Thyroid gland (tissue), 4 donors: ENCODE measurements around the gene ARHGEF16.

ENCODE experiments used
- POLR2A ChIP-seq, 2 donors: fragments of 450-650 bp; IDR thresholded peaks; one replicate each; pipeline ENCODE4 v1.6.1; 2017; ENCODE audit warnings: antibody characterized with exemption in 2 of 2, mild to moderate bottlenecking in 2 of 2, moderate library complexity in 1 of 2
- TF ChIP-seq, protein P1 (sequence below), 6 experiments: fragments of 200-600 bp in 3 of 6; fragments of 450-650 bp in 3 of 6; sonication (generic) in 3 of 6; IDR thresholded peaks; one replicate each; pipeline ENCODE4 v1.5.1; 2016 to 2019; ENCODE audit warnings: antibody characterized with exemption in 6 of 6, mild to moderate bottlenecking in 2 of 6, inconsistent platforms in 1 of 6, moderate library complexity in 1 of 6

- TF ChIP-seq, protein P1, sequence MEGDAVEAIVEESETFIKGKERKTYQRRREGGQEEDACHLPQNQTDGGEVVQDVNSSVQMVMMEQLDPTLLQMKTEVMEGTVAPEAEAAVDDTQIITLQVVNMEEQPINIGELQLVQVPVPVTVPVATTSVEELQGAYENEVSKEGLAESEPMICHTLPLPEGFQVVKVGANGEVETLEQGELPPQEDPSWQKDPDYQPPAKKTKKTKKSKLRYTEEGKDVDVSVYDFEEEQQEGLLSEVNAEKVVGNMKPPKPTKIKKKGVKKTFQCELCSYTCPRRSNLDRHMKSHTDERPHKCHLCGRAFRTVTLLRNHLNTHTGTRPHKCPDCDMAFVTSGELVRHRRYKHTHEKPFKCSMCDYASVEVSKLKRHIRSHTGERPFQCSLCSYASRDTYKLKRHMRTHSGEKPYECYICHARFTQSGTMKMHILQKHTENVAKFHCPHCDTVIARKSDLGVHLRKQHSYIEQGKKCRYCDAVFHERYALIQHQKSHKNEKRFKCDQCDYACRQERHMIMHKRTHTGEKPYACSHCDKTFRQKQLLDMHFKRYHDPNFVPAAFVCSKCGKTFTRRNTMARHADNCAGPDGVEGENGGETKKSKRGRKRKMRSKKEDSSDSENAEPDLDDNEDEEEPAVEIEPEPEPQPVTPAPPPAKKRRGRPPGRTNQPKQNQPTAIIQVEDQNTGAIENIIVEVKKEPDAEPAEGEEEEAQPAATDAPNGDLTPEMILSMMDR (IDR thresholded peaks at IDR 0.05) = peak; percentile 44 to 90 (median 85)
- TF ChIP-seq POLR2A (IDR thresholded peaks at IDR 0.05) = no peak
These were observed 44.1 kb upstream of the ARHGEF16 start for GRCh38 chr1:3410142-3410925.
